PC-3 (cell line): ENCODE data around the gene CACNA1B.

Source experiments
- CTCF ChIP-seq: fragments of 300-600 bp; sonication (generic); conservative IDR thresholded peaks from 2 replicates; pipeline ENCODE4 v1.5.1; 2017; ENCODE audit warnings: antibody characterized with exemption, low read depth, mild to moderate bottlenecking, low read length
- EZH2 ChIP-seq: fragments of 300-600 bp; sonication (generic); IDR thresholded peaks from one replicate; pipeline ENCODE4 v1.6.1; 2017; ENCODE audit warnings: antibody characterized with exemption, mild to moderate bottlenecking, low read length; ENCODE audit not compliant: unreplicated experiment

DNA sequence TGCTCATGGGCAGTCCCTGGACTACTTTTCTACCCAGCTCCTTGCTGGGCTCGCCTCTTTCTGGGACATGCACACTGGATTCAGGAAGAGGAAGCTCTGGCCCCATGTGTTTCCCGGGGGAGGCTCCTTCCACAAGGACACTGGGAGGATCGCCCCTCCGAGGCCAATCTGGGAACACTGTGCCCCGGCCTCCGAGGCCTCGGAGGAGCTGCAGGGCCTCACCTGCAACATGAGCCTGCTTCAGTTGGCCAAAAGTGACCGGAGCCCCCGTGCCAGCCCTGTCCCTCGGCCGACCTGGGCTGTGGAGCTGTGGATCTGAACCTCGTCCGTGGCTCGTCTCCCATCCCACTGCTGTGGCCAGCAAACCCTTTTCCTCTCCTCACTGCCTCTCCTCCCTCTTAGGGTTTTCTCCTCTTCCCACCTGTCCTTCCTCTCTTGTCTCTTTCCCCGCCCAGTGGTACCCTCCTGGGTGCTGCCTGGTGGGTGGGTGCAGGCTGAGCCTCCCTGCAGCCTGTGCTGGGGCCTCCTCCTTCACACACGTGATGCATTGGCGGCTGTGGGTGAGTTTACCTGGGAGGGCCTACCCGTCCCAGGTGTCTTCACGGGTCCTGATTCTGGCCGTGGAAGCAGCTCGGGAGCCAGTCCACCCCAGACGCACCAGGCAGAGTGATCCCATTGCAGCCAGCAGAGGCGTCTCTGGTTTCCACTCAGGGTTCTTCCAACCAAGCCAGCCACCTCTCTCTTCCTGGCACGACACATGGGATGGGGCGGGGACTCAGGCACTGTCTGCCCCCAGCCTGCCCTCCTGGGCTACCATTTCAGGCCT, 241.8 kb downstream of the CACNA1B start:
- TF ChIP-seq CTCF (no peak), EZH2 (no peak)
